Measurements from ENCODE around the gene STON2. TPM values are rescaled to one million over a fixed set of nuclear protein-coding genes. Genes with fewer than 3 reads are reported as not detected.

Gene STON2
- polyA plus RNA-seq, 2 of the 4 experiments (the other 2 are of a cell fraction): 0.53 to 1.3 TPM

GRCh38 chr14:81449114-81449513 lies 49.0 kb upstream of the STON2 start:
- DNase-seq (ENCODE audit: low read depth in 1 of 2, low spot score in 1 of 2) (no peak), FAIRE-seq (no peak), ATAC-seq (no peak)
- 36% methylated on average over 4 of the region's 4 CpGs for WGBS (ENCODE audit: missing lambda C conversion rate)
- TF ChIP-seq CBX2 (IDR thresholded peaks at IDR 0.05; ENCODE audit: borderline replicate concordance, low read depth) (no peak), TP53 (CRISPR knock-in tag; IDR thresholded peaks at IDR 0.05) (no peak), HOXB5 (CRISPR knock-in tag; IDR thresholded peaks at IDR 0.05) (no peak), NR3C1 (IDR thresholded peaks at IDR 0.05) (no peak), FOXS1 (CRISPR knock-in tag; IDR thresholded peaks at IDR 0.05) (no peak), ZFP36 (IDR thresholded peaks at IDR 0.05; ENCODE audit: borderline replicate concordance, partially characterized antibody) (no peak), HMGXB4 (CRISPR knock-in tag; IDR thresholded peaks at IDR 0.05; ENCODE audit: borderline replicate concordance) (no peak), JUNB (IDR thresholded peaks at IDR 0.05) (no peak), SREBF2 (IDR thresholded peaks at IDR 0.05) (no peak), RAD21 (conservative IDR thresholded peaks at IDR 0.05 in 1 of 2, IDR thresholded peaks at IDR 0.05 in 1 of 2) (no peak), CBX8 (IDR thresholded peaks at IDR 0.05) (no peak), EHF (CRISPR knock-in tag; IDR thresholded peaks at IDR 0.05) (no peak), ELK1 (IDR thresholded peaks at IDR 0.05; ENCODE audit: low read depth, low read length) (no peak), NFE2L2 (conservative IDR thresholded peaks at IDR 0.05; ENCODE audit: low read length) (no peak), PHF8 (IDR thresholded peaks at IDR 0.05; ENCODE audit: borderline replicate concordance, low read depth) (no peak), RCOR1 (IDR thresholded peaks at IDR 0.05; ENCODE audit: low read depth, low read length) (no peak), E2F6 (IDR thresholded peaks at IDR 0.05; ENCODE audit: borderline replicate concordance, low read depth) (no peak), KDM1A (IDR thresholded peaks at IDR 0.05; ENCODE audit: low read depth) (no peak), MAX (IDR thresholded peaks at IDR 0.05) (no peak), KDM5A (IDR thresholded peaks at IDR 0.05) (no peak)
- no peak overlapping the region for H3K4me2 ChIP-seq
- H3K4me1 ChIP-seq: no peaks in the 10 kb centered on the region
- H3K4me3 ChIP-seq: no peak overlapping the region
- H3K27ac ChIP-seq: no peak overlapping the region
- no peaks in the 10 kb centered on the region for H3K9me3 ChIP-seq
- CTCF ChIA-PET: interaction anchor here (1.0 to 9.0 kb wide), 3 partner anchors 12 to 179 kb away, joined by 5 to 180 read pairs (median 17); no protein-coding TSS in a partner anchor
- POLR2A ChIA-PET: no interaction called here

- POLR2A ChIA-PET: interaction anchor here (0.6 kb wide), 1 partner anchor 228 kb away, joined by 4 read pairs; no protein-coding TSS in a partner anchor
- no peak for DNase-seq (ENCODE audit: low read depth in 1 of 2, low spot score in 1 of 2)
- no peak for ATAC-seq
- TF ChIP-seq BCL3 (IDR thresholded peaks at IDR 0.05): no peak
- TF ChIP-seq NPAS2 (CRISPR knock-in tag; IDR thresholded peaks at IDR 0.05; ENCODE audit: borderline replicate concordance): no peak
- no peak for TF ChIP-seq ZSCAN20 (CRISPR knock-in tag; IDR thresholded peaks at IDR 0.05)
- TF ChIP-seq EHMT2 (IDR thresholded peaks at IDR 0.05; ENCODE audit: low read depth): no peak
- TF ChIP-seq NR3C1 (IDR thresholded peaks at IDR 0.05): no peak
- TF ChIP-seq FOSB (CRISPR knock-in tag; IDR thresholded peaks at IDR 0.05): no peak
- no peak for TF ChIP-seq HOXB5 (CRISPR knock-in tag; IDR thresholded peaks at IDR 0.05)
- TF ChIP-seq FOXS1 (CRISPR knock-in tag; IDR thresholded peaks at IDR 0.05): no peak
- no peak for TF ChIP-seq MYC (IDR thresholded peaks at IDR 0.05; ENCODE audit: borderline replicate concordance, low read length)
- TF ChIP-seq EHF (CRISPR knock-in tag; IDR thresholded peaks at IDR 0.05): no peak
- no peak for TF ChIP-seq NFE2L2 (conservative IDR thresholded peaks at IDR 0.05; ENCODE audit: low read length)
- no peak for TF ChIP-seq BHLHE40 (IDR thresholded peaks at IDR 0.05; ENCODE audit: low read depth, low read length)
- no peak for TF ChIP-seq ELK1 (IDR thresholded peaks at IDR 0.05; ENCODE audit: low read depth, low read length)
- TF ChIP-seq TP53 (CRISPR knock-in tag; IDR thresholded peaks at IDR 0.05): no peak
- no peak for TF ChIP-seq RARB (CRISPR knock-in tag; IDR thresholded peaks at IDR 0.05)
- no peak for FAIRE-seq
- Histone ChIP-seq H3K4me1 (no peaks in the 10 kb centered on the region), H3K4me3 (no peak overlapping the region), H3K4me2 (no peak overlapping the region), H3K27ac (no peak overlapping the region), H3K9me3 (no peaks in the 10 kb centered on the region)
- CTCF ChIA-PET: interaction anchor here (0.6 to 3.6 kb wide), 2 partner anchors 178 to 357 kb away, joined by 3 to 16 read pairs; no protein-coding TSS in a partner anchor
- 34% methylated on average over 3 of the region's 3 CpGs for WGBS (ENCODE audit: missing lambda C conversion rate)
Observed at GRCh38 chr14:81447021-81447764, 47.1 kb upstream of the STON2 start.

Data from A549 (cell line).